Fibroblast of villous mesenchyme (primary cell): Measurements from ENCODE around the gene COL11A2. TPM values are rescaled to one million over a fixed set of nuclear protein-coding genes. Genes with fewer than 3 reads are reported as not detected.
"Not testable (repeated sequence)": the region's sequence is repeated elsewhere in the genome, so short reads cannot be mapped to it uniquely, and the experiment has no call there.

ENCODE experiments used
- DNase-seq: peaks from one replicate; pipeline ENCODE4 v3.0.0-alpha.2; 2010; ENCODE audit warnings: low read depth
- H3K4me3 ChIP-seq: 2 replicates; pipeline ENCODE4 v1.5.1; 2011; ENCODE audit warnings: low read depth, mild to moderate bottlenecking, low read length
- total RNA-seq: library from RNA; depleted of rRNA; stranded (reverse); fragments of >200 nt; gene quantifications from 2 replicates; pipeline ENCODE4 v1.2.3, GENCODE V29; 2012
- TF ChIP-seq, protein P1 (sequence below): IDR thresholded peaks from 2 replicates; pipeline ENCODE4 v1.5.1; 2012; ENCODE audit warnings: low read depth, mild to moderate bottlenecking, low read length; ENCODE audit not compliant: insufficient read depth

Gene COL11A2
- total RNA-seq, 1 donor, result under 0.01 TPM

DNA sequence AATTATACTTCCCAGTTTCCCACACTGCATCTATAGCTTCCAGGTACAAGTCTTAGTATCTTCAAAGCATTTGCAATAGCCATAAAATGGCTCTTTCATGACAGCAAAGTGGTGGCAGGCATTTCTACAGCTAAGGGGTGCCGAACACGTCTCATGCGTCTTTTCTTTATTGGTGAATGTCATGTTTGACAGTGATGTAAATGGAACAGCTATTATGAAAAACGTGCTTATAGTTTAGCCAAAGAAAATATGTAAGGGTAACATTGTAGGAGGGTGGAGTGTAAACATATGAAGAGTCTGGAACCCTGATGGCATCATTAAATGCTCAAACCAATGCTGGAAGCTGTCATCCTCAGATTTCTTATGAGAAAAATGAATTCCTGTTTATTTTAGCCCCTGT lies 37.9 kb downstream of the COL11A2 start:
- TF ChIP-seq, protein P1, sequence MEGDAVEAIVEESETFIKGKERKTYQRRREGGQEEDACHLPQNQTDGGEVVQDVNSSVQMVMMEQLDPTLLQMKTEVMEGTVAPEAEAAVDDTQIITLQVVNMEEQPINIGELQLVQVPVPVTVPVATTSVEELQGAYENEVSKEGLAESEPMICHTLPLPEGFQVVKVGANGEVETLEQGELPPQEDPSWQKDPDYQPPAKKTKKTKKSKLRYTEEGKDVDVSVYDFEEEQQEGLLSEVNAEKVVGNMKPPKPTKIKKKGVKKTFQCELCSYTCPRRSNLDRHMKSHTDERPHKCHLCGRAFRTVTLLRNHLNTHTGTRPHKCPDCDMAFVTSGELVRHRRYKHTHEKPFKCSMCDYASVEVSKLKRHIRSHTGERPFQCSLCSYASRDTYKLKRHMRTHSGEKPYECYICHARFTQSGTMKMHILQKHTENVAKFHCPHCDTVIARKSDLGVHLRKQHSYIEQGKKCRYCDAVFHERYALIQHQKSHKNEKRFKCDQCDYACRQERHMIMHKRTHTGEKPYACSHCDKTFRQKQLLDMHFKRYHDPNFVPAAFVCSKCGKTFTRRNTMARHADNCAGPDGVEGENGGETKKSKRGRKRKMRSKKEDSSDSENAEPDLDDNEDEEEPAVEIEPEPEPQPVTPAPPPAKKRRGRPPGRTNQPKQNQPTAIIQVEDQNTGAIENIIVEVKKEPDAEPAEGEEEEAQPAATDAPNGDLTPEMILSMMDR, result no peak
- no peak for DNase-seq
- H3K4me3 ChIP-seq, result no peak overlapping the region

DNA sequence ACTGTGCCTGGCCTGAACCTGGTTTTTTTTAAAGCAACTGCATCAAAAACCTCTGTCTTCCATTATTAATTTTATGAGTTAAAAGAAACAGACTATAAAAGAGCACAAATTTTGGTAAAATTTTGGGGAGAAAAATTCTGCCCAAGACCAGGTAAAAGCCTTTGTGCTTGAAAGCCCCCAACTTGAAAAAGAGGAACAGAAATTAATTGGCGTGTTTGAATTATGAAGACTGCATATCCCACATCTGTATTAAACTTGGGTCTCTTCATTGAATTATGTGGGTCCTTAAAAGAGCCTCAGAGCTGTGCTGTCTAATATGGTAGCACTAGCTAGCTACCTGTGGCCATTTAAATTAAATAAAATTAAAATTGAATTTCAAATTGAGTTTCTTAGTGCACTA lies 41.2 kb downstream of the COL11A2 start:
- H3K4me3 ChIP-seq, result no peak overlapping the region
- DNase-seq, result no peak
- TF ChIP-seq, protein P1, result no peak

DNA sequence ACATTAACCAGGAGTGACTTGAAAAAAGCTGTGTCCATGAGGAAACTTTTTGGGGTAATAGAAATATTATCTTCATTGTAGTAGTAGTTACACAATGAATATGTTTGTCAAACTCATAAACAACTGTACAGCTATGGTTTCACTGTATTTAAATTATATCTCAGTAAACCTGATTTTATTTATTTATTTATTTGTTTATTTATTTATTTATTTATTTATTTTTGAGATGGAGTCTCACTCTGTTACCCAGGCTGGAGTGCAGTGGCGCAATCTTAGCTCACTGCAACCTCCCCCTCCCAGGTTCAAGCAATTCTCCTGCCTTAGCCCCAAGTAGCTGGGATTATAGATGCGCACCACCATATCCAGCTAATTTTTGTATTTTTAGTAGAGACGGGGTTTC lies 41.7 kb downstream of the COL11A2 start:
- not testable (repeated sequence) for H3K4me3 ChIP-seq, DNase-seq

DNA sequence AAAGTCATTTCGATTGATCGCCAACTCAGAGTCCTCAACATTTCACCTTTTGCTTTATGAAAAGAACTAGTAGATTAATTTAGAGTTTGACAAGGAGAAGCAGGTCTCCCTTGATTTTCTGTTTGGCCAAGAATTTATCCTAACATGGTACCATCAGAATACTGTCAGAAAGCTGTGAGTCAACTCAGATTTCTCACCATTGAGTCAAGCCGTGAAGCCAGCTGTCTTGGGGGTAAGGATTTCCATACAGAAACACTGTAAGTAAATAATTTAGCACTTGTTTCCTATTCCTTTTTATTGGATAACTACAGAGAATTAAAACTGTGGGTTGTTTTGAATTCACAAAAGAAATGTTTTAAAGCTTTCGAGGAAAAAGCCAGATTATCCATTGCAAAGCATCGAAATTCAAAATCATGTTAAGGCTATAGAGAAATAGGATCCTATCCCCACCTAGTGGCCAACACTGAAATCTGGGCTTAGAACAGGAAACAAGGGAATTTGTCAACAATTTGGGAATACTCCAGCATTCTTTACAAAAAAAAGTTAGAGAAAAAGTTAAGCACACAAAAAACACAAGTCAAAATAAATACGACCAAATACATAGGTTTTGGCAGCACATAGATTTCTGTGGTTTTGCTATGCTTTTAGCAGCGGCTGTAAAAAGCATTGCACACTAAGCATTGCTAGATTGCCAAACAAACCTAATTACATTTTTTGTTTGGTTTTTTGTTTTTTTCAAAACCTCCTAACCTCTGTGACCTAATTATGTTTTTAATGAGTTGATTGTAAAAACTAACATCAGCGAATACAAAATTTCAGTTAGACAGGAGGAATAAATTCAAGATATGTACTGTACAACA lies 44.2 kb downstream of the COL11A2 start:
- peak; percentile 63 for DNase-seq
- TF ChIP-seq, protein P1, result peak; percentile 89
- no peak overlapping the region for H3K4me3 ChIP-seq

DNA sequence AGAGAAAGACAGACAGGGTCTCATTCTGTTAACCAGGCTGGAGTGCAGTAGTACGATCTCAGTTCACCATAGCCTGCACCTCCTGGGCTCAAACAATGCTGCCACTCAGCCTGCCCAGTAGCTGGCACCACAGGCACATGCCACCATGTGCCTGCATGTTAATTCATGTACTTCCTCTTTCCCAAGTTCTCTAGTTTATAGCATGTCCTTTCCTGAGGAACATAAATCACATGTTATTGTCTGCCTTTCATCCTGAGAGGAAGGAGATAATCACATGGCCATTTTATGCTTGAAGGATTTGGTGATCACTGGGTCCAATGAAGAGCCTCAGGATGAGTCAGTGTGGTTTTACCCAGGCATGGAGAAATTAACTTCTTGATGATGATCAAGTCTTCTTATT lies 47.9 kb downstream of the COL11A2 start:
- no peak for DNase-seq
- no peak overlapping the region for H3K4me3 ChIP-seq
- TF ChIP-seq, protein P1, result no peak

DNA sequence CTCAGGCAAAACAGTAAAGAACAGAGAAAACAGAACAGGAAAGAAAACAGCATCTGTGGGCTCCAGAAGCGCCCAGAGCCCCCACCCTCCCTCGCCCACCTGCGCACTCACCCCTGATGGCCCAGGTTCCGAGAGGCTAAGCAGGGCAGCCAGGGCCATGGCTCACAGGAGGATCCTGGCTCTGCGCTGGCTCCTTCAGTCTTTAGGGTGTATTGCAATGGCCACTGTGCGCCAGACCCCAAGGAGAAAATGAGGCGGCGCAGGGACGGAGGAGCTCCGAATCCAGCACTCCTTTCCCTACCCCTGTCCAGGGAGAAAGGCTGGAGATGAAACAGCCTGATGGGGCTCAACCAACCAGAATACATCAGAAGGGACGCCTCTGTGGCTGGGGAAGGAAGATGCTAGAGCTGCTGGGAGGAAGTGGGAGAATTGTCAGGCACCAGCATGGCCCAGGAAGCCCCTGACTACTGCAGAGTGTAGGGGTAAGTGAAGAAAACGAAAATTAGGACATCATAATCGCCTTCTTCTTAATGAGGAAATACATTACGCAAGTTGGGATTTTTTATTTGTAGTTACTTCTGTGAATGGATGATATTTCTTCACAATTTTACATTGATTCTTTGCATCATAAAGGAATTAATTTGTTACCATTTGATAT lies 49.0 kb downstream of the COL11A2 start:
- DNase-seq, result no peak
- TF ChIP-seq, protein P1, result no peak
- H3K4me3 ChIP-seq, result no peak overlapping the region

DNA sequence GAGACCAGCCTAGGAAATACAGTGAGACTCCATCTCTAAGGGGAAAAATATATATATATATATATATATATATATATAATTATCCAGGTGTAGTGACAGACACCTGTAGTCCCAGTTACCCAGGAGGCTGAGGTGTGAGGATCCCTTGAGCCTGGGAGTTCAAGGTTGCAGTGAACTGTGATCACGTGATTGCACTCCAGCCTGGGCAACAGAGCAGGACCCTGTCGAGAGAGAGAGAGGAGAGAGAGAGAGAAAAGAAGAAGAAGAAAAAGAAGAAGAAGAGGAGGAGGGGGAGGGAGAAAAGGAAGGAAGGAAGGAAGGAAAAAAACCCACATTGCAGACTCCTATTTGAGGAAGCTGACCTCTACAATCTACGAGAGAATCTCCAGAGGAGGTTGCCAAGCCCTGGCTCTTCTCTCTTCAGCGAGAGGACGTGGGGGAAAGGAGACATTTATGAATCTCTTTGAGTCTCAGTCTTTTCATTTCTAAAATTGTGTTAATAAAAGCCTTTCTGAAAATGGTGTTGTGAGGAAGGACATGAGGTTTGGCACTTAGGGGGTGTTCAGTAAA lies 49.7 kb downstream of the COL11A2 start:
- no peak for DNase-seq
- no peak overlapping the region for H3K4me3 ChIP-seq
- TF ChIP-seq, protein P1, result no peak
